CD4-positive, alpha-beta T cell (primary cell): ENCODE results near the gene CCT3. TPM values are rescaled to one million over a fixed set of nuclear protein-coding genes. Genes with fewer than 3 reads are reported as not detected.

Experiments
- ATAC-seq: fragments of 200-7000 bp; cut with Tn5 transposase; one replicate; pipeline ENCODE4 v1.10.0; 2022; ENCODE audit warnings: mild to moderate bottlenecking; ENCODE audit not compliant: poor library complexity
- CTCF ChIA-PET: fragments of 350-600 bp; sonication (Branson Sonifier 250); formaldehyde crosslinking; loops from one replicate; lab custom pipeline; 2021; ENCODE audit warnings: antibody characterized with exemption, inconsistent platforms; lab: Charles Lee
- POLR2A ChIA-PET: fragments of 350-600 bp; sonication (Branson Sonifier 250); formaldehyde crosslinking; loops from one replicate; lab custom pipeline; 2021; ENCODE audit warnings: antibody characterized with exemption, inconsistent platforms; lab: Charles Lee
- DNase-seq, 14 experiments: peaks; one replicate each; pipeline ENCODE4 v3.0.0-alpha.2; 2013 to 2020; ENCODE audit warnings: mixed read lengths in 2 of 14
- H3K27ac ChIP-seq, 2 donors: one replicate each; pipeline versions ENCODE4 v1.5.1 to v1.7.0; 2013; ENCODE audit warnings: low read length in 2 of 2, low read depth in 1 of 2, mild to moderate bottlenecking in 1 of 2
- H3K27me3 ChIP-seq, 2 experiments: 1 replicate in 1 of 2; 2 replicates in 1 of 2; pipeline versions ENCODE4 v1.6.1 to v1.7.0; 2013; ENCODE audit warnings: low read length in 2 of 2, control low read depth in 1 of 2, mild to moderate bottlenecking in 1 of 2, moderate library complexity in 1 of 2; ENCODE audit not compliant: insufficient read depth in 2 of 2, control insufficient read depth in 1 of 2
- H3K36me3 ChIP-seq: one replicate; pipeline ENCODE4 v1.6.1; 2013; ENCODE audit warnings: low read length, control low read depth; ENCODE audit not compliant: insufficient read depth
- H3K4me1 ChIP-seq: one replicate; pipeline ENCODE4 v1.6.1; 2013; ENCODE audit warnings: low read length, control low read depth; ENCODE audit not compliant: insufficient read depth
- H3K4me3 ChIP-seq: one replicate; pipeline ENCODE4 v1.5.1; 2013; ENCODE audit warnings: mild to moderate bottlenecking, low read length, moderate library complexity
- H3K9me3 ChIP-seq, 2 experiments: 1 replicate in 1 of 2; 2 replicates in 1 of 2; pipeline versions ENCODE4 v1.6.1 to v1.7.0; 2013; ENCODE audit warnings: low read length in 2 of 2, mild to moderate bottlenecking in 2 of 2, control low read depth in 1 of 2, moderate library complexity in 1 of 2; ENCODE audit not compliant: control insufficient read depth in 1 of 2, insufficient read depth in 1 of 2
- H3K27ac Mint-ChIP-seq: one replicate; pipeline ENCODE4 v1.8.0; 2020; ENCODE audit warnings: mixed read lengths
- H3K27me3 Mint-ChIP-seq: one replicate; pipeline ENCODE4 v1.8.0; 2021; ENCODE audit warnings: mixed read lengths
- H3K36me3 Mint-ChIP-seq: one replicate; pipeline ENCODE4 v1.8.0; 2021; ENCODE audit warnings: low read depth, mixed read lengths
- H3K4me1 Mint-ChIP-seq: one replicate; pipeline ENCODE4 v1.8.0; 2021; ENCODE audit warnings: low read depth, mixed read lengths
- H3K4me3 Mint-ChIP-seq: one replicate; pipeline ENCODE4 v1.8.0; 2020; ENCODE audit warnings: mild to moderate bottlenecking, mixed read lengths
- H3K9me3 Mint-ChIP-seq: one replicate; pipeline ENCODE4 v1.8.0; 2020; ENCODE audit warnings: mixed read lengths
- CTCF ChIP-seq: fragments of 200-600 bp; IDR thresholded peaks from one replicate; pipeline ENCODE4 v1.8.0; 2022; ENCODE audit warnings: antibody characterized with exemption, mild to moderate bottlenecking
- intact Hi-C, 2 experiments: fragments of 100-400 bp; cut with DNase I in 1 of 2; cut with micrococcal nuclease in 1 of 2; formaldehyde crosslinking; loops; one replicate each; pipeline versions ENCODE4 v1.15.1 to v1.9.0; 2023 to 2025; cut with DNase I, micrococcal nuclease
- total RNA-seq, 174 experiments: library from RNA in 2 of 174; stranded (reverse) in 2 of 174; gene quantifications; one replicate each; pipeline ENCODE4 v1.2.3 and lab custom pipeline; 2021 to 2026

CCT3 gene
- total RNA-seq, 2 experiments from 2014 or later = 49.6 to 50.2 TPM

- no peaks in the 10 kb centered on the region for H3K9me3 Mint-ChIP-seq
- H3K4me1 Mint-ChIP-seq = peaks cover 37% of the 10 kb centered on the region
- peaks cover 27% of the 10 kb centered on the region for H3K36me3 Mint-ChIP-seq
- Histone ChIP-seq H3K27me3 (no peaks in the 10 kb centered on the region), H3K27ac (no peak overlapping the region), H3K4me3 (no peak overlapping the region), H3K36me3 (peaks cover 15% of the 10 kb centered on the region), H3K9me3 (no peaks in the 10 kb centered on the region), H3K4me1 (peaks cover 32% of the 10 kb centered on the region)
- H3K4me3 Mint-ChIP-seq = no peak overlapping the region
- POLR2A ChIA-PET = no interaction called here
- CTCF ChIA-PET = no interaction called here
- intact Hi-C loops = no loop called here
- ATAC-seq (no peak), DNase-seq (no peak)
- no peak overlapping the region for H3K27ac Mint-ChIP-seq
- TF ChIP-seq CTCF = no peak
- H3K27me3 Mint-ChIP-seq = no peaks in the 10 kb centered on the region
These were observed 52.7 kb downstream of the CCT3 start for GRCh38 chr1:156285437-156285836.

GRCh38 chr1:156284757-156285156 is 53.3 kb downstream of the CCT3 start:
- Histone ChIP-seq H3K4me3 (no peak overlapping the region), H3K4me1 (peaks cover 36% of the 10 kb centered on the region), H3K27ac (no peak overlapping the region), H3K27me3 (no peaks in the 10 kb centered on the region), H3K36me3 (peaks cover 15% of the 10 kb centered on the region), H3K9me3 (no peaks in the 10 kb centered on the region)
- intact Hi-C loops = loop anchor here in 1 of 2 experiments (5.0 kb wide), 2 partner anchors 92 to 458 kb away; partner anchors contain the start of genes MRPL24 and SLC25A44
- Mint-ChIP-seq H3K4me1 (peaks cover 44% of the 10 kb centered on the region), H3K36me3 (peaks cover 25% of the 10 kb centered on the region), H3K9me3 (no peaks in the 10 kb centered on the region), H3K27me3 (no peaks in the 10 kb centered on the region), H3K27ac (no peak overlapping the region), H3K4me3 (no peak overlapping the region)
- ATAC-seq = no peak
- ChIA-PET CTCF (no interaction called here), POLR2A (interaction anchor here (3.1 kb wide), 1 partner anchor 53 kb away, joined by 17 read pairs; the partner anchor contains the start of genes CCT3 and TSACC)
- peak in 1 of 14 experiments; percentile 34 for DNase-seq
- no peak for TF ChIP-seq CTCF

- H3K4me3 Mint-ChIP-seq = peak within 1 kb of the TSS; percentile 97
- ATAC-seq = no peak
- no peaks in the 10 kb centered on the region for H3K9me3 ChIP-seq
- H3K9me3 Mint-ChIP-seq = no peaks in the 10 kb centered on the region
- peaks cover 25% of the 10 kb centered on the region for H3K36me3 Mint-ChIP-seq
- ChIA-PET POLR2A (interaction anchor here (1.8 to 3.1 kb wide), 4 partner anchors 10 to 53 kb away, joined by 7 to 37 read pairs (median 20); partner anchors contain the start of genes CCT3, GLMP and TSACC), CTCF (no interaction called here)
- no peak for TF ChIP-seq CTCF
- intact Hi-C loops = loop anchor here in 1 of 2 experiments (5.0 kb wide), 2 partner anchors 92 to 458 kb away; partner anchors contain the start of genes MRPL24 and SLC25A44
- H3K27me3 Mint-ChIP-seq = no peaks in the 10 kb centered on the region
- peak within 1 kb of the TSS; percentile 79 for H3K4me3 ChIP-seq
- peaks cover 18% of the 10 kb centered on the region for H3K36me3 ChIP-seq
- H3K4me1 Mint-ChIP-seq = peaks cover 47% of the 10 kb centered on the region
- H3K27ac ChIP-seq = peak within 1 kb of the TSS in 1 of 2 donors; percentile 82
- no peaks in the 10 kb centered on the region for H3K27me3 ChIP-seq
- peaks cover 36% of the 10 kb centered on the region for H3K4me1 ChIP-seq
- no peak for DNase-seq
- H3K27ac Mint-ChIP-seq = peak within 1 kb of the TSS; percentile 86
These were observed 54.0 kb downstream of the CCT3 start, which contains the start of gene TMEM79 for GRCh38 chr1:156284112-156284511. TMEM79 (plus strand) TSS chr1:156284325; CDS start chr1:156285227, 902 bp downstream.
